ENCODE results near the gene GORAB.

GORAB gene

GRCh38 chr1:170531758-170532657 is at the start of gene GORAB:
Gene GORAB, plus strand, starts transcription at chr1:170532166. Its CDS starts 58 bp downstream, at chr1:170532224.
- peak; percentile 98 for DNase-seq (ENCODE audit: low spot score)

GRCh38 chr1:170483051-170483450 is 48.9 kb upstream of the GORAB start:
- DNase-seq (ENCODE audit: low spot score) = no peak

GRCh38 chr1:170487503-170487902 is 44.5 kb upstream of the GORAB start:
- no peak for DNase-seq (ENCODE audit: low spot score)

- no peak for DNase-seq (ENCODE audit: low spot score)
Observed at GRCh38 chr1:170491291-170491690, 40.7 kb upstream of the GORAB start.

GRCh38 chr1:170494369-170494768 is 37.6 kb upstream of the GORAB start:
- DNase-seq (ENCODE audit: low spot score) = no peak

GRCh38 chr1:170495006-170495405 is 37.0 kb upstream of the GORAB start:
- no peak for DNase-seq (ENCODE audit: low spot score)

- DNase-seq (ENCODE audit: low spot score) = no peak
Observed at GRCh38 chr1:170498876-170499275, 33.1 kb upstream of the GORAB start.

GRCh38 chr1:170503665-170504064 is 28.3 kb upstream of the GORAB start:
- DNase-seq (ENCODE audit: low spot score) = no peak

GRCh38 chr1:170510163-170510562 is 21.8 kb upstream of the GORAB start:
- no peak for DNase-seq (ENCODE audit: low spot score)

GRCh38 chr1:170511038-170511437 is 20.9 kb upstream of the GORAB start:
- no peak for DNase-seq (ENCODE audit: low spot score)

GRCh38 chr1:170513138-170513537 is 18.8 kb upstream of the GORAB start:
- DNase-seq (ENCODE audit: low spot score) = no peak

- no peak for DNase-seq (ENCODE audit: low spot score)
Observed at GRCh38 chr1:170518185-170518834, 13.7 kb upstream of the GORAB start.

GRCh38 chr1:170518965-170519364 is 13.0 kb upstream of the GORAB start:
- no peak for DNase-seq (ENCODE audit: low spot score)

GRCh38 chr1:170520601-170521000 is 11.4 kb upstream of the GORAB start:
- DNase-seq (ENCODE audit: low spot score) = no peak

GRCh38 chr1:170521818-170522217 is 10.1 kb upstream of the GORAB start:
- DNase-seq (ENCODE audit: low spot score) = no peak

GRCh38 chr1:170530972-170531757 is 801 bp upstream of the GORAB start:
- no peak for DNase-seq (ENCODE audit: low spot score)

GRCh38 chr1:170533298-170533697 is 1.3 kb downstream of the GORAB start:
- DNase-seq (ENCODE audit: low spot score) = no peak

- no peak for DNase-seq (ENCODE audit: low spot score)
Observed at GRCh38 chr1:170534626-170535147, 2.7 kb downstream of the GORAB start.

- DNase-seq (ENCODE audit: low spot score) = no peak
Observed at GRCh38 chr1:170535418-170535817, 3.5 kb downstream of the GORAB start.

- DNase-seq (ENCODE audit: low spot score) = no peak
Observed at GRCh38 chr1:170536924-170537551, 5.1 kb downstream of the GORAB start.

- DNase-seq (ENCODE audit: low spot score) = no peak
Observed at GRCh38 chr1:170537798-170538503, 6.0 kb downstream of the GORAB start.
